ENCODE data around the gene KDM4B.

KDM4B gene

GRCh38 chr19:5112175-5112574 lies 143.3 kb downstream of the KDM4B start:
- no peak for DNase-seq

DNA sequence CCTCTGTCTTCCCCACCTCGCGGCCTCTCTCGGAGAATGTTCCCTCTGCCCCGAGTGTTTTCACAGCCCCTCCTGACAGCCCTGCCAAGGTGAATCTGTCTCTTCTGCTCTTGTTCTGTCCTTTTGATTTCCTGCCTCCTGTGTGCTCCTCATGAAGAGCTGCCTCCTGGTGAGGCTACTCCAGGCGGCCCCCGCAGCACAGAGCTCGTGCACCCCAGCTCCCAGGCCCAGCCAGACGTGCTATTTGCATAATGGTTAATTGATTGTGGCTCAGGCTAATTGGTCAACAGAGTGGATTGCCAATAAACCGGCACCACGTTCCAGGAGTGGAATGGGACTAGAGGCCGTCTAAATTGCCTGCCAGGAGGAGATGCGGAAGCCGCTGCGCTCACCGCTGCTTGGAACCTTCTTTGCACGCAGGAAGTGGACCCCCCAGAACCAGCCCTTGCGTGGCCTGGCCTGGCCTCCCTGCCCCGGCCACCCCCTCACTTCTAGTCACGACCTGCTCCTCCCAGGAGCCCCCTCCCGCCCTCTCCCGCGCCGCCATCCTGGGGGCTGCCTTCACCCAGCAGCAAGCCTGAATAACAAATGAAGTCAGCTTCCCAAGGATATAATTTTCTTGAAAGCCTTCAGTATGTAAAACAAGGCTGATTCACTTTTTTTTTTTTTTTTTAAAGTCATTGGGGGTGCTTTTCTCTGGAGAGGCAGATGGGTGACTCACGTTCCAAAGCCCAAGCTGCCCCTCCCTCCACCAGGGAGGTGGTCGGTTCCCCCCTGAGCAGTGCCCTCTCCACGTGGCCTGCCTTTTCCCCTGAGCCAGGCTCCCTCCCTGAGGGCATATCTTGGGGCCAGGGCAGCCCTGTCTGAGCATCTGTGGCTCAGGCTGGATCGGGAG lies 144.0 kb downstream of the KDM4B start:
- no peak for DNase-seq

DNA sequence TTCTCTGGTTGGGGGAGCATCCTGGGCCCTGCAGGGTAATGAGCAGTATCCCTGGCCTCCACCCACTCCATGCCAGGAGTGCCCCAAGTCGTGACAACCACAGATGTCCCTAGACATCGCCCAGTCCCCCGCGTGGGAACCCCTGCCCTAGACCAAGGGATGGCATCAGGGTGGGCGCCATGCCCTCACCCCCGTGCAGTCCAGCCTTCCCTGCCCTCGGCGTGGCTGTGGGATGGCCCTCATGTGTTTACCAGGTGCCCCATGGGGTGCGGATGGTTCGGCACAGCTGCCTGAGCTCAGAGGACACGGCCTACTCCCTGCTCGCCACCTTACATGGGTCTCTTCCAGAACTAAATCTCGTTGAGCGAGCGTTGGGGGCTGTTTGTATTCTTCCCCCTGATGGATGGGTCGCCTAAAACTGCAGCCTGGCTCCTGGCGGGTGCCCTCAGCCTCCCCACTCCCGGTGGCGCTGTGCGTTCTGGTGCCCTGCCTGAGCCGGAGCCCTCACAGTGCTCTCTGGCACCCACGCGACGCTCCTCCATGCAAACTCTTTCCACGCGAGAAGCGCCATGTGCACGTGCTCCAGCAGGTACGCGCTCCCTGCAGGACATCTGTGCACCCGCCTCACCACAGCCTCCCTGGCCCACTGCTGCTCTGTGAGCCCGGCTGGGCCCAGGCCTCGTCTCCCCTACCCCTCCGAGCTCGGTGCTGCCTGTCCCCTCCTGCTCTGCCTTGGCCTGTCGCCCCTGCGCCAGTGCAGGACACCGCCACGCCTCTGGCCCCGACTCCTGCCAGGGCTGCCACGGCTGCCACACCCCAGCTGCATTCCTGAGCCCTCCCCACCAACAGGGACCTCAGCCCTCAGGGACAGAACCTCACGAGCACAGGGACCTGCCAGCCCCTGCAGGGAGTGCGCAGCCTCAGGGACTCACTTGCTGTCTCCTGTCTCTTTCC lies 145.0 kb downstream of the KDM4B start:
- DNase-seq: no peak

DNA sequence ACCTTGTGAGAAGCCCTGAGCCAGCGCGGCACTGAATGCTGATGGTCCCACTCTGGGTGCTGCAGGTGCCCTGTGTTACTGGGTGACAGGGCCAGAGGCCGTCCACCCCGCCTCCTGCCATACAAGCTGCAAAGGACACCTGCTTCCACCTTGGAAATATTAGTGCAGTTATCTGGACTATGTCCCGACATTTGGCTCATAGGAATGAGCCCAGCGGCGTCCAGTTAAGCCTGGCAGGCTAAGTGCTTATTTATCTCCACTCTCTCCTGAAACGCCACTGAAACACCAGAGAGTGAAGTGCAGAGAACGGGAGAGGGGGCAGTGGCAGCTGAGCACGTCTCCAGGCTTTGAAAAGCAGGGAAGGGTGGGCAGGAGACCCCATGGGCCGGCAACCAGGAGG lies 145.8 kb downstream of the KDM4B start:
- DNase-seq: no peak

DNA sequence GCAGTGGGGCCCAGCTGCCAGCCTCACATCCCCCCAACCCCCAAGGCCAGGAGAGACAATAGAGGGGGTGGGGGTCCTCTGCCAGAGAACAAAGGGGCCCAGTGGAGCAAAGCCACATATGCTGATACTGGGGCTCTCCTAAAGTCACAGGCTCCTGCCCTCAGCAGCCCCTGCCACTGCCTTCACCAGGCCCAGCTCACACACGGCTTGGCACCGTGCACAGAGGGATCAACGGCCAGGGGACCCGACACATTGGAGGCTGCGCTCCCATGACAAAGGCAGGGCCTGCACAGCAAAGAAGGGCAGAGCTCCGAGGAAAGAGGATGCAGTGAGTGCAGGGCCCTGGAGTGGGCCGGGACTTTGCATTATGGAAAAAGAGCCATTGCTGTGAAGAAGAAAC lies 146.4 kb downstream of the KDM4B start:
- no peak for DNase-seq

- DNase-seq: no peak
Observed at GRCh38 chr19:5115771-5116202, 146.9 kb downstream of the KDM4B start.

- DNase-seq: no peak
Observed at GRCh38 chr19:5116292-5116691, 147.4 kb downstream of the KDM4B start.

DNA sequence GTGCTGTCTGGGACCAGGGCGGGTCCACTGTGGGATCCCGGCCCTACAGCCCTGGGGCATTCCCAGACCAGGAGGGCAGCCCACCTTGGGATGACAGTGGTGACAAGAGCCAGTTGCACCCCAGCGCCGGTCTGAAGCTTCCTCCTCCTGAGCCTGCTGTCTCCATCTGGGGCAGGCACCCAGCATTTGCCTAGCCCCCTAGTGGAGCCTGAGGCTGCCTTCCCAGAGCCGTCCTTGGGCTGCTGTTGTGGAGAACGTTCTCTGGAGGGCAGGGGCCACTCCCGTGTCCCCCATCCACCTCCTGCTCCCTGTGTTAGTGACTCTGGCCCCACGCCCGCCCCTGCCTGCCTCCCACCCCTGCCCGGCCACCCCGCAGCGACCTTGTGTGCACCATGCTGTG lies 148.5 kb downstream of the KDM4B start:
- DNase-seq: no peak

DNA sequence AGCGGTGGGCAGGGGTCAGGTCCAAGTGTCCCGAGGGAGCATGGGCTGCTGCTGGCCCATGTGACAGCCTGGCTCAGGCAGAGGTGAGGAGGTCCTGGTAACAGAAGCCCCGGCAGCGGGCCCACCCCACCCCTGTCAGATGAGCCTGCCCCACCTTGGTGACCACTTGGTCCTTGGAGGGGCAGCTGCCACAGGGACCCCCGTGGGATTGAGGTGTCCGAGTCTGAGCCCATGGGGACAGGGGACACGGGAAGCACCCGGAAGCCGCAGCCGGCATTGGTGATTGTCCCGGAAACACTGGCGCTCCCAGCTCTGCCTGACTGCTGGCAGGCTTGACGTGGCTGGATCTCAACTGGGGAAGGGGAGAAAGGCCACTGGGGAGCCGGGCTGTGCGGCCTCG lies 149.1 kb downstream of the KDM4B start:
- DNase-seq: no peak

- DNase-seq: no peak
Observed at GRCh38 chr19:5119297-5119998, 150.5 kb downstream of the KDM4B start.

- DNase-seq: no peak
Observed at GRCh38 chr19:5120321-5120720, 151.4 kb downstream of the KDM4B start.

- no peak for DNase-seq
Observed at GRCh38 chr19:5120833-5121232, 151.9 kb downstream of the KDM4B start.

DNA sequence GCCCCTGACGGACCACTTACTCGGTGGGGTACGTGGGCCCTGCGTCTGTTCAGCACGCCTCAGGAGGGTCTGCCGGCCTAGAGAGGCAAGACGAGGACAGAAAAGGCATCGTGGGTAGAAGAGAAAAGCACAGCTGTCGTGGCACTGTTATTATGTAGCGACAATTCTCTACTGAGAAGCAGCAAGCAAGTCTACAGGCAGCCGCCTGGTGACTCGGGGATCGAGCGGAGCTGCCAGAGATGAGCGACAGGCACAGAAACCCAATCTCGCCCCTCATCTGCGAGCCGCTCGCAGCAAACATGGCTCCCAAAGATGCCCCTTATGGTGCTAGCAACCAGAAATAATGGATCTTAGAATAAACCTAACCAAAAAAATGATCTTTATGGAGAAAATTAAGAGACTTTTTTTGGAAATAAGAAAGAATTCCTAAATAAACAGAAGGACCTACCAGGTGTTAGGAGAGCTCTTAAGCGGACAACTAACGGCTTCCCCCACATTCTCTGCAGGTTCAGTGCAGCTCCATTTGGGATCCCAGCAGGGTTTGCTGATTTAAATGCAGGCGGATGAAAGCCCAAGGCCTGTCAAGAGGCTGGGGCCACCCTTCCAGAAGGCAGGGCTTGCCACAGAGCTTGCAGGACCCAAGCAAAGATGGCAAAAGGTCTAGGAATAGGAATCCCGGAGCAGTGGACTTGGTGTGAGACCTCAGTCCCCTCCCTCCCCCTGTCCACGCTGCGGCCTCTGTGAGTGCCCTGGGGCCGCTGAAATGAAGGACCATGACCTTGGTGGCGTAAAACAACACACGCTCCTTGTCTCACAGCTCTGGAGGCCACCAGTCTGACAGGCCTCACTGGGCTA lies 152.6 kb downstream of the KDM4B start:
- DNase-seq: no peak

GRCh38 chr19:5122121-5122400 lies 153.1 kb downstream of the KDM4B start:
- no peak for DNase-seq

- no peak for DNase-seq
Observed at GRCh38 chr19:5122671-5123409, 153.9 kb downstream of the KDM4B start.

DNA sequence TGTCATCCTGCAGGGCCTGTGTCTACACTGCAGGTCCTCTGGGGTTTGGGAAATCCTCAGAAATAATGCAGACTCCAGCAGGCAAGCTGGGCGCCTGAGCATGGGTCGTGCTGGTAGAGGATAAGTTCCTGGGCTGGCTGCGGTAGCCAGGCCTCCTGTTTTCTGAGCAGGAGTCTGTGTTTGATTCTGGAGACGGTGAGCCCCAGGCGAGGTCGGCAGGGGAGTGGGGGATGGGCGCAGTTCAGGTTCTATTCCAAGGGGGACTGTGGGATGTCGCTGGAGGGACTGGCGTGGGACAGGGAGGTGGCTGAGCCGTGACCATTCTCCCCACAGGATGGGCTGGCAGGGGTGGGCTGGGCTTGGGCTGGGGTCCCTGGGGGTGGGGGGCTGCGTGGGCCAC lies 154.7 kb downstream of the KDM4B start:
- DNase-seq: no peak

DNA sequence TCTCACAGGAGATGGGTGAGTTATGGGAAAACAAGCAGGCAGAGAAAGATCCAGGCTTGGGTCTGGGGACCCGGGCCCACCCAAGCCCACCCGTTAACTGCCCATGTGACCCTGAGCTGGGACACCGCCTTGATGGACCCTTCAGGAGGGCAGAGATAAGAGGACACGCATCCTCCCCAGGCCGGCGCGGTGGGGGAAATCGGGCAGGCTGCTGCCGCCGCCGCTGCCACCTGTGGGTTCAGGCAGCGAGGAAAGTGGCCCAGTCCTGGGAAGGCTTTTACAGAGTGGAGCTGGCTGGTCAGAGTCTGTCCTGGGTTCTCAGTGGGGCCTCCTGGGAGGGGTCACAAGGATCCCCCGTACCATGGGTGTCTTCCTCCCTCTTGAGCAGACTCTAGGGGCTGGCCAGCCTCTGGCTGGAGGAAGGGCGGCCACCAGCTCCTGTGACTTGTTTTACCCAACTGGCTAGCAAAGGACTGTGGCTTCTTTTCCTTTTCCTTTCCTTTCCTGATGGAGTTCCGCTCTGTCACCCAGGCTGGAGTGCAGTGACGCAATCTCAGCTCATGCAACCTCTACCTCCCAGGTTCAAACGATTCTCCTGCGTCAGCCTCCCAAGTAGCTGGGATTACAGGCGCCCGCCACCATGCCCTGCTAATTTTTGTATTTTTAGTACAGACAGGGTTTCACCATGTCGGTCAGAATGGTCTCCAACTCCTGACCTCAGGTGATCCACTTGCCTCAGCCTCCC lies 155.4 kb downstream of the KDM4B start:
- no peak for DNase-seq

DNA sequence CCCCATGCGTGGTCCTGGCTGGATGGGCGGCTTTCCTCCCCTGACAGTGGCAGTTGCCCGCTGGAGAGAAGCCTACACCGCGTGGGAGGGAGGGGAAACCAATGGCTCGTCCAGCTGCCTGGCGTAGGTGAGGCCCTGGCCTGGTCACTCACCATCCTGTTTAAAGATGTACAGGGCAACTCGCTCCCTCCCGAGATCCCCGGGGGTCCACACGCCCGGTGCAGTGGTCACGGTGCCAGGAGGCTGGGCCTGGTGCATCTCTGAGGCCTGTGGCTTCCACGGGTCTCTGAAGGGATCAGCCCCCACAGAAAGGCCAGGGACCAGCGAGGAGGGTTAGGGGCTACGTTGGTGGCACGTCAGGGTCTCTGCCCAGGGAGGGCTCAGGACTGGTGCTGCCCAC lies 156.5 kb downstream of the KDM4B start:
- no peak for DNase-seq

DNA sequence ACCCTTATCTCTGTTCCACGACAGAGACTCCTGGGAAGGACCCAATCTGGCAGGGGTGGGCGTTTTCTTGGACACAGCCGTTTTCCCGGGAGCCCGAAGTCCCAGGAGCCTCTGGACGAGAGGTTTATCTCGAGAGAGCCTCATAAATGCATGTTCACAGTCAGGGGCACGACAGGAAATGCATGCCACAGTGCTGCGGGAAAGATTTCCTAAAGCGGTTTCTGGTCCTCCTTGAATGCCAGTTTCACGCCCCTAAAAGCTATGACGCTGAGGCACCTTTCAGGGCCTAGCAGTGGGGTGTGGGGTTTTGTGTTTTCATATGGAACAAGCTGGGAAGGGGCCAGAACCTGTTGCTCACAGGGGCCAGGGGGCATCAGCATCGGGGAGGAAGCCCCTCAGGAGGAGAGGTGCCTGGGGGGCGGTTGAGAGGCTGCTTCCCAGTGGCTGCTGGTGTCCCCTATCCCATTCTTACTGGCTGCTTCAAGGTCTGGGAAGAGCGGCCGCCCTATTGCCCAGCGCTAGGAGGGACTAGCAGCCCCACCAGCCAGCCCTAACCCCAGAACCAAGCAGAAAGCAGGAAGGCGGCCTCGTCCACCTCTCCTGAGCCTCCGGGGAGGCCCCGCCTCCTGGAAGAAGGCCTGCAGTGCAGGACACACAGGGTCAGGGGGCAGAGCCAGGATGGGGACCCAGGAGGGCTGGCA lies 157.0 kb downstream of the KDM4B start:
- no peak for DNase-seq

Data from effector CD8-positive, alpha-beta T cell (primary cell).